Stimulated activated CD4-positive, alpha-beta T cell treated with anti-CD3 and anti-CD28 coated beads, TNF-alpha, amount 100 ng/mL, for 48 hours (primary cell): ENCODE measurements around the gene POTED.
"Not testable (repeated sequence)": the region's sequence is repeated elsewhere in the genome, so short reads cannot be mapped to it uniquely, and the experiment has no call there.

Experiments used
- DNase-seq, 3 donors: peaks; one replicate each; pipeline ENCODE4 v3.0.0-alpha.2; 2020; ENCODE audit warnings: low read depth in 3 of 3

Gene POTED

DNA sequence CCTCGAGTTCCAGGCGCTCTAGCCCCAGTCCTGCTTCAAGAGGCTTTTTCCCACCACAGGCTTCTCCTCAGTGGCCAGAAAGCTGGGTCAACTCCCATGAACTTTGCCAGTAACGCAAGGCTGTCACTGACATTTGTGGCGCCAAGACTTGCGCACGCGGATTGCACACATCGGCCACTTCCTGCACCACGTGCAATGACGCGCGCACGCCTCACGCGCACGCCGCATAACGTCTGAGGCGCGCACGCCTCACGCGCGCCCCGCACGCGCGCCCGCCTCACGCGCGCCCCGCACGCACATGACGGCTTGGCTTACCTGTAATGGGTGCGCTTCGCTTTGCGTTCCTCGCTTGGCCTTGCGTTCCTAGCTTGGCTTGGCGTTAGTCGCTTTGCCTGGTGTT, at the start of gene POTED:
Gene POTED, plus strand, starts transcription at position 301 of the 400 bp plus-strand sequence. CDS start 452 bp downstream, outside the sequence.
- DNase-seq: not testable (repeated sequence)

DNA sequence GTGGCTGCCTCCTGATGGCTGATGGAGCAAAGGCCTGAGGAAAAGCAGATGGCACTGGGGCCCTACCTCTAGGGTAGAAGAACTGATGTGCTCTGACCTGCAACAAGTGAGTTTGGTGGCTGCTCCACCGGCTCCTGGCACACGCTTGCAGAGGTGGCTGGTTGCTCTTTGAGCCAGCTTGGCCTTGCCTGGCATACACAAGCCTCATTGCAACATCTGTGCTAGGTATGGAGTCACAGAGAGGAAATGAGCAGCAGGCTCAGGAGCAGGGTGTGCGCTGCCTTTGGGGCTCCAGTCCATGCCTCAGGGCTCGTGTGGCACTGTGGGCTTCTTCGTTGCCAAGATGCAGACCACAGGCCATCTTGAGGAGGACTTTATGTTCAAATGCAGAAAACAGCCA, 40.5 kb downstream of the POTED start:
- not testable (repeated sequence) for DNase-seq

DNA sequence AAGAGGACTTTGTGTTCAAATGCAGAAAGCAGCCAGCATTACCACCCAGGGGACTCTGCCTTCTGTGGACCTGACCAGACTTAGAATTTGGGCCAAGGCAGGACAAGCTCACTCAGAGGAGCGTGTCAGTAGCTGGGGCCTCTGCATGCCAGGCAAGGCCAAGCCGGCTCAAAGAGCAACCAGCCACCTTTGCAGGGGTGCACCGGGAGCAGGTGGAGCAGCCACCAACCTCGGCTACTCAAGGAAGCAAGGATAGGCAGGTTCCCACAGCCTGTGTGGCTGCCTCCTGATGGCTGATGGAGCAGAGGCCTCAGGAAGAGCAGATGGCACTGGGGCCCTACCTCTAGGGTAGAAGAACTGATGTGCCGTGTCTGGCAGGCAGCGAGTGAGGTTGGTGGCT, 42.2 kb downstream of the POTED start:
- DNase-seq: not testable (repeated sequence)
